NCI-H2029 treated with DMSO at 0.1 percent for 48 hours (cell line): ENCODE data around the gene ABCB6.

Experiments
- DNase-seq: peaks from one replicate; lab custom pipeline; 2025; lab: John Stamatoyannopoulos, UW

Gene ABCB6

GRCh38 chr2:219184121-219184520 lies 34.6 kb downstream of the ABCB6 start:
- DNase-seq: no peak

GRCh38 chr2:219183151-219183772 lies 35.5 kb downstream of the ABCB6 start:
- no peak for DNase-seq

- DNase-seq: no peak
Observed at GRCh38 chr2:219182331-219183150, 36.2 kb downstream of the ABCB6 start.

- DNase-seq: no peak
Observed at GRCh38 chr2:219181531-219181930, 37.2 kb downstream of the ABCB6 start.

GRCh38 chr2:219180961-219181360 lies 37.8 kb downstream of the ABCB6 start:
- DNase-seq: no peak

GRCh38 chr2:219179601-219180465 lies 38.9 kb downstream of the ABCB6 start:
- no peak for DNase-seq

- no peak for DNase-seq
Observed at GRCh38 chr2:219178377-219179175, 40.2 kb downstream of the ABCB6 start.

- DNase-seq: peak; percentile 88
Observed at GRCh38 chr2:219177552-219178376, 41.0 kb downstream of the ABCB6 start, which contains the start of gene RETREG2. Gene RETREG2 (plus strand): TSS chr2:219178275. CDS start chr2:219178353, 78 bp downstream.

- peak; percentile 70 for DNase-seq
Observed at GRCh38 chr2:219176818-219177551, 41.8 kb downstream of the ABCB6 start, which contains the start of gene CNPPD1. Gene CNPPD1 (minus strand): TSS chr2:219176925. CDS start chr2:219176828, 97 bp downstream.

- DNase-seq: no peak
Observed at GRCh38 chr2:219175928-219176817, 42.6 kb downstream of the ABCB6 start.

GRCh38 chr2:219175486-219175885 lies 43.3 kb downstream of the ABCB6 start:
- DNase-seq: no peak

- DNase-seq: no peak
Observed at GRCh38 chr2:219174801-219175200, 44.0 kb downstream of the ABCB6 start.

GRCh38 chr2:219174146-219174545 lies 44.6 kb downstream of the ABCB6 start:
- DNase-seq: no peak

- no peak for DNase-seq
Observed at GRCh38 chr2:219173176-219173575, 45.6 kb downstream of the ABCB6 start.

- DNase-seq: no peak
Observed at GRCh38 chr2:219172231-219173154, 46.3 kb downstream of the ABCB6 start.

- no peak for DNase-seq
Observed at GRCh38 chr2:219171231-219171651, 47.5 kb downstream of the ABCB6 start.

GRCh38 chr2:219169930-219170654 lies 48.7 kb downstream of the ABCB6 start, which contains the start of gene SLC23A3:
Gene SLC23A3 (minus strand): TSS chr2:219170029. CDS start chr2:219169984, 45 bp downstream.
- no peak for DNase-seq
